Panc1 (cell line): ENCODE results near the gene KCNJ14. TPM values are rescaled to one million over a fixed set of nuclear protein-coding genes. Genes with fewer than 3 reads are reported as not detected.

Source experiments
- ATAC-seq: fragments of 200-7000 bp; cut with Tn5 transposase; 2 replicates; pipeline ENCODE4 v1.9.1; 2020; ENCODE audit warnings: mild to moderate bottlenecking, moderate library complexity
- BruUV-seq: library from RNA; stranded (reverse); fragments of 400-500 nt; replicated peaks from 2 replicates; lab custom pipeline; 2021; lab: Mats Ljungman, UMichigan
- CTCF ChIA-PET: fragments of 300-600 bp; sonication (Branson Sonifier 250); formaldehyde crosslinking; loops from one replicate; lab custom pipeline; 2022; ENCODE audit warnings: antibody characterized with exemption; lab: Charles Lee
- POLR2A ChIA-PET: fragments of 300-600 bp; sonication (Branson Sonifier 250); formaldehyde crosslinking; loops from one replicate; lab custom pipeline; 2022; ENCODE audit warnings: antibody characterized with exemption; lab: Charles Lee
- DNase-seq: peaks from one replicate; pipeline ENCODE4 v3.0.0-alpha.2; 2010; ENCODE audit warnings: low read depth, low spot score
- H3K27ac ChIP-seq: 2 replicates; pipeline ENCODE4 v1.5.1; 2011; ENCODE audit warnings: mild to moderate bottlenecking, low read length, inconsistent platforms
- H3K27me3 ChIP-seq: fragments of 200-500 bp; sonication (Bioruptor generic); 2 replicates; pipeline ENCODE4 v1.6.0; 2014; ENCODE audit warnings: low read length, inconsistent platforms; ENCODE audit not compliant: control insufficient read depth, insufficient read depth
- H3K36me3 ChIP-seq: fragments of 200-500 bp; sonication (Bioruptor generic); 2 replicates; pipeline ENCODE4 v1.5.1; 2014; ENCODE audit warnings: inconsistent platforms, mild to moderate bottlenecking, low read length, moderate library complexity; ENCODE audit not compliant: control insufficient read depth, insufficient read depth
- H3K4me1 ChIP-seq: 2 replicates; pipeline ENCODE4 v1.5.1; 2011; ENCODE audit warnings: inconsistent platforms, mild to moderate bottlenecking, low read length, moderate library complexity; ENCODE audit not compliant: control insufficient read depth, insufficient read depth
- H3K4me3 ChIP-seq, 2 experiments: 2 replicates each; pipeline ENCODE4 v1.5.1; 2011 to 2012; ENCODE audit warnings: low read depth in 2 of 2, low read length in 2 of 2, mild to moderate bottlenecking in 2 of 2, inconsistent platforms in 1 of 2, moderate library complexity in 1 of 2
- H3K9me3 ChIP-seq: fragments of 200-500 bp; sonication (Bioruptor generic); 2 replicates; pipeline ENCODE4 v1.5.1; 2014; ENCODE audit warnings: low read depth, mild to moderate bottlenecking, inconsistent platforms, low read length, moderate library complexity; ENCODE audit not compliant: control insufficient read depth, insufficient read depth
- CTCF ChIP-seq: fragments of 450-650 bp; IDR thresholded peaks from 2 replicates; pipeline ENCODE4 v1.5.1; 2017; ENCODE audit warnings: mild to moderate bottlenecking
- POLR2AphosphoS5 ChIP-seq: IDR thresholded peaks from 2 replicates; pipeline ENCODE4 v1.6.1; 2012; ENCODE audit warnings: mild to moderate bottlenecking, low read depth, low read length, moderate library complexity
- SIN3A ChIP-seq: IDR thresholded peaks from 2 replicates; pipeline ENCODE4 v1.6.1; 2012; ENCODE audit warnings: low read depth, mild to moderate bottlenecking, low read length, moderate library complexity, borderline replicate concordance; ENCODE audit not compliant: insufficient read depth
- TCF7L2 ChIP-seq: IDR thresholded peaks from 2 replicates; pipeline ENCODE4 v1.6.1; 2011; ENCODE audit warnings: mild to moderate bottlenecking, low read depth, low read length, inconsistent platforms
- in situ Hi-C: cut with HindIII; loops from 2 replicates; pipeline ENCODE4 v1.10.0; 2016; ENCODE audit warnings: low sequenced_read_pairs, low pct_unique_long_range_greater_than_20kb
- intact Hi-C: fragments of 100-400 bp; cut with micrococcal nuclease; formaldehyde crosslinking; loops from one replicate; pipeline ENCODE4 v1.10.0; 2022; ENCODE audit not compliant: unreplicated experiment
- total RNA-seq: library from RNA; stranded (reverse); gene quantifications from one replicate; pipeline ENCODE4 v1.2.1, GENCODE V29; 2021; ENCODE audit not compliant: unreplicated experiment
- TF ChIP-seq, protein P1 (sequence below), 2 experiments: IDR thresholded peaks; 2 replicates each; pipeline ENCODE4 v1.6.1; 2011 to 2012; ENCODE audit warnings: low read depth in 2 of 2, control low read depth in 1 of 2, low read length in 1 of 2, mild to moderate bottlenecking in 1 of 2, moderate library complexity in 1 of 2; ENCODE audit not compliant: insufficient read depth in 1 of 2

Gene KCNJ14
- total RNA-seq, 1 experiment from 2014 or later: 2.9 TPM

DNA sequence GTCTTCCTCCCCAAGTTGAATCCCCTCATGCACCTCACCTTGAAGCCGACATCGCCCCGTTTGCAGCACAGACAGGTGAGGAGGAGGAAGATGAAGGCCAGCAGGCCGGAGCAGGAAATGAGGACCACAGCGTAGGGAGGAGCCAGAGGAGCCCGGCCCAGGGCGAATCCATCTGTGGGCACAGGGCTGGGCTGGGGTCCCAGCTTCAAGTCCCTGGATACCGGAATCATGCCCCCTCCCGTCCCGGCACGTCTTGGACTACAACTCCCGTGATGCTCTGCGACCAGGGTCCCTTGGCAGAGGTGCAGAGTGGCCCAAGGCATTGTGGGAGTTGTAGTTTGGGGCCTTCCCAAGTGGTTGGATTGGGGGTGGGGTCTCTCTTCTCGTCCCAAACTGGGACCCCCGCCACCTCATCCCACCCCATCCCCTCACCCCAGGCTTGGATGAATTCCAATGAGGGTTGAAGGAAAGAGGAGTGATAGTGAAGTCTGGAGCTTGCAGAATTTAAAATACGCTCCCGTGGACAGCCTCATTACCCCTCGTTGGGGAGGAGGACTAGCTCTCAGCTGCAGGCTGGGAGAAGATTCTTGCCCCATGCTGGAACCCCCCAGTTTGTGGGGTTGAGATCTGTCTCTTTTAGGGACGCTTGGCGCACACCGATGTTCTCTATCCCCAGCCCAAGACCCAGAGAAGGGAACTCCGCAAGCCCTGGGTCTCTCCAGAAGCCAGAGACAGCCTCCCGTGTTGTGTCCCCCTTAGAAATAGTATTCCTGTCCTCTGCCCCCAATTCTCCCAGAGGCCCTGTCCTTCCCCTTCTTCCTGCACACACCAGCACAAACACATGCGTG is 55.3 kb downstream of the KCNJ14 start:
- in situ Hi-C loops: no loop called here
- Histone ChIP-seq H3K9me3 (no peaks in the 10 kb centered on the region), H3K27ac (0 out of 2 replicates have a peak overlapping the region, but pooled peaks have one; percentile 29), H3K4me1 (no peaks in the 10 kb centered on the region), H3K27me3 (no peaks in the 10 kb centered on the region), H3K4me3 (peak overlapping the region; percentile 33 to 39), H3K36me3 (no peaks in the 10 kb centered on the region)
- no peak for DNase-seq
- intact Hi-C loops: no loop called here
- BruUV-seq: no TSS peak
- ChIA-PET POLR2A (interaction anchor here (0.7 kb wide), 1 partner anchor 152 kb away, joined by 13 read pairs; no protein-coding TSS in a partner anchor), CTCF (interaction anchor here (0.7 kb wide), 1 partner anchor 35 kb away, joined by 10 read pairs; no protein-coding TSS in a partner anchor)
- TF ChIP-seq, protein P1, sequence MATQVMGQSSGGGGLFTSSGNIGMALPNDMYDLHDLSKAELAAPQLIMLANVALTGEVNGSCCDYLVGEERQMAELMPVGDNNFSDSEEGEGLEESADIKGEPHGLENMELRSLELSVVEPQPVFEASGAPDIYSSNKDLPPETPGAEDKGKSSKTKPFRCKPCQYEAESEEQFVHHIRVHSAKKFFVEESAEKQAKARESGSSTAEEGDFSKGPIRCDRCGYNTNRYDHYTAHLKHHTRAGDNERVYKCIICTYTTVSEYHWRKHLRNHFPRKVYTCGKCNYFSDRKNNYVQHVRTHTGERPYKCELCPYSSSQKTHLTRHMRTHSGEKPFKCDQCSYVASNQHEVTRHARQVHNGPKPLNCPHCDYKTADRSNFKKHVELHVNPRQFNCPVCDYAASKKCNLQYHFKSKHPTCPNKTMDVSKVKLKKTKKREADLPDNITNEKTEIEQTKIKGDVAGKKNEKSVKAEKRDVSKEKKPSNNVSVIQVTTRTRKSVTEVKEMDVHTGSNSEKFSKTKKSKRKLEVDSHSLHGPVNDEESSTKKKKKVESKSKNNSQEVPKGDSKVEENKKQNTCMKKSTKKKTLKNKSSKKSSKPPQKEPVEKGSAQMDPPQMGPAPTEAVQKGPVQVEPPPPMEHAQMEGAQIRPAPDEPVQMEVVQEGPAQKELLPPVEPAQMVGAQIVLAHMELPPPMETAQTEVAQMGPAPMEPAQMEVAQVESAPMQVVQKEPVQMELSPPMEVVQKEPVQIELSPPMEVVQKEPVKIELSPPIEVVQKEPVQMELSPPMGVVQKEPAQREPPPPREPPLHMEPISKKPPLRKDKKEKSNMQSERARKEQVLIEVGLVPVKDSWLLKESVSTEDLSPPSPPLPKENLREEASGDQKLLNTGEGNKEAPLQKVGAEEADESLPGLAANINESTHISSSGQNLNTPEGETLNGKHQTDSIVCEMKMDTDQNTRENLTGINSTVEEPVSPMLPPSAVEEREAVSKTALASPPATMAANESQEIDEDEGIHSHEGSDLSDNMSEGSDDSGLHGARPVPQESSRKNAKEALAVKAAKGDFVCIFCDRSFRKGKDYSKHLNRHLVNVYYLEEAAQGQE (IDR thresholded peaks at IDR 0.05; ENCODE audit: insufficient read depth in 1 of 2, low read depth in 2 of 2, low read length in 1 of 2): no peak
- TF ChIP-seq SIN3A: no peak
- TF ChIP-seq POLR2AphosphoS5: no peak
- no peak for TF ChIP-seq TCF7L2
- no peak for TF ChIP-seq CTCF
- ATAC-seq: peak; percentile 74

DNA sequence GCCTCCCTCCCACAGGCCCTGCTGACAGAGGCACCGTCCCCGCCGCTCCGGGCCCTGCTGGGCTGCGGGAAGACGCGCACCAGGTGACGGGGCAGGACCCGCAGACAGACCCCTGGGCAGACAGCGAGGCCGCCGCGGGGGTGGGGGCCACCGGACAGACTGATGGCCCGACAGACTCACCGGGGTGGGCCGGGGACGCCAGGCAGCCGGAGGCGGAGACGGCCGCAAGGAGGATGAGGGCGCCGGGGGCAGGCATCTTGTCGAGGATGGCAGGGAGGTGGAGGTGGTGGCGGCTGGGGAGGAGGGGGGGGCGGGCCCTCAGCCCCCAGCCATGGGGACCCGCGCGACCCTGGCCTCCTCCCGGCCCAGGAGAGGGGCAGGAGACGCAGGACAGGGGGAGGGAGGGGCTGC is 56.0 kb downstream of the KCNJ14 start:
- CTCF ChIA-PET: interaction anchor here (0.7 kb wide), 1 partner anchor 36 kb away, joined by 10 read pairs; no protein-coding TSS in a partner anchor
- intact Hi-C loops (no loop called here), in situ Hi-C loops (no loop called here)

More for the DNA sequence above, 56.0 kb downstream of the KCNJ14 start:
- POLR2A ChIA-PET: interaction anchor here (0.7 kb wide), 1 partner anchor 153 kb away, joined by 13 read pairs; no protein-coding TSS in a partner anchor
- Histone ChIP-seq H3K9me3 (no peaks in the 10 kb centered on the region), H3K4me3 (peak overlapping the region; percentile 33 to 39; a peak in 3 of 4 replicates), H3K27ac (no peak overlapping the region), H3K36me3 (no peaks in the 10 kb centered on the region), H3K27me3 (no peaks in the 10 kb centered on the region), H3K4me1 (peaks cover 2% of the 10 kb centered on the region; the same call in 1 of the 2 replicates)
- DNase-seq (no peak), ATAC-seq (no peak)
- no TSS peak for BruUV-seq
- no peak for TF ChIP-seq TCF7L2
- TF ChIP-seq CTCF: no peak
- TF ChIP-seq POLR2AphosphoS5: no peak
- TF ChIP-seq, protein P1 (IDR thresholded peaks at IDR 0.05; ENCODE audit: insufficient read depth in 1 of 2, low read depth in 2 of 2, low read length in 1 of 2): no peak
- TF ChIP-seq SIN3A: no peak
